Stimulated activated CD8-positive, alpha-beta memory T cell treated with anti-CD3 and anti-CD28 coated beads, Interleukin-2, amount 100 ng/mL, for 1 hour (primary cell): Measurements from ENCODE around the gene C12orf50.
"Not testable (repeated sequence)": the region's sequence is repeated elsewhere in the genome, so short reads cannot be mapped to it uniquely, and the experiment has no call there.

Experiments
- DNase-seq, 2 donors: peaks; one replicate each; pipeline ENCODE4 v3.0.0-alpha.2; 2020; ENCODE audit warnings: low read depth in 2 of 2

C12orf50 gene

GRCh38 chr12:87988534-87988933 lies 40.7 kb downstream of the C12orf50 start:
- DNase-seq, result no peak

- no peak for DNase-seq
These were observed 44.0 kb downstream of the C12orf50 start for GRCh38 chr12:87985069-87985675.

GRCh38 chr12:87982208-87982607 lies 47.0 kb downstream of the C12orf50 start:
- DNase-seq, result no peak

GRCh38 chr12:87981495-87981894 lies 47.7 kb downstream of the C12orf50 start:
- DNase-seq, result no peak

GRCh38 chr12:87975879-87976278 lies 53.3 kb downstream of the C12orf50 start:
- DNase-seq, result no peak

- DNase-seq, result no peak
These were observed 61.3 kb downstream of the C12orf50 start for GRCh38 chr12:87967871-87968270.

- DNase-seq, result no peak
These were observed 68.6 kb downstream of the C12orf50 start for GRCh38 chr12:87960566-87960965.

GRCh38 chr12:87954028-87954427 lies 75.2 kb downstream of the C12orf50 start:
- not testable (repeated sequence) for DNase-seq

- no peak for DNase-seq
These were observed 75.8 kb downstream of the C12orf50 start for GRCh38 chr12:87953256-87953860.

GRCh38 chr12:87952850-87953249 lies 76.4 kb downstream of the C12orf50 start:
- no peak for DNase-seq

GRCh38 chr12:87952223-87952622 lies 77.0 kb downstream of the C12orf50 start:
- no peak for DNase-seq

GRCh38 chr12:87943762-87944161 lies 85.4 kb downstream of the C12orf50 start:
- DNase-seq, result no peak

GRCh38 chr12:87943023-87943422 lies 86.2 kb downstream of the C12orf50 start:
- no peak for DNase-seq

- DNase-seq, result no peak
These were observed 90.0 kb downstream of the C12orf50 start for GRCh38 chr12:87939182-87939581.

GRCh38 chr12:87935216-87935615 lies 94.0 kb downstream of the C12orf50 start:
- no peak for DNase-seq

GRCh38 chr12:87933991-87934390 lies 95.2 kb downstream of the C12orf50 start:
- DNase-seq, result no peak

GRCh38 chr12:87931812-87932211 lies 97.4 kb downstream of the C12orf50 start:
- DNase-seq, result no peak

- DNase-seq, result no peak
These were observed 98.6 kb downstream of the C12orf50 start for GRCh38 chr12:87930627-87931026.
